ENCODE data around the gene CA12. TPM values are rescaled to one million over a fixed set of nuclear protein-coding genes. Genes with fewer than 3 reads are reported as not detected.

CA12 gene
- total and polyA plus RNA-seq, 2 donors (not counting 1 experiment from before 2014, with no cell fraction given), result not detected

GRCh38 chr15:63382966-63383710 is 1.5 kb upstream of the CA12 start:
- H3K27me3 ChIP-seq (replicated peaks in 1 of 4; ENCODE audit: control extremely low read depth in 1 of 4, control insufficient read depth in 3 of 4, insufficient read depth in 4 of 4, low read length in 3 of 4), result peaks cover 0 to 54% (median 22%) of the 10 kb centered on the region in 4 experiments
- no peaks in the 10 kb centered on the region for H4K20me1 ChIP-seq (ENCODE audit: control insufficient read depth, insufficient read depth, low read length, poor library complexity, severe bottlenecking)
- H3K79me2 ChIP-seq (ENCODE audit: control insufficient read depth, insufficient read depth, low read length), result no peaks in the 10 kb centered on the region
- H3K4me3 ChIP-seq (ENCODE audit: control extremely low read depth in 1 of 5, extremely low read depth in 1 of 5, insufficient read depth in 1 of 5, low read depth in 2 of 5, low read length in 4 of 5), result no peak overlapping the region
- Mint-ChIP-seq H3K4me3 (no peak overlapping the region), H3K9me3 (ENCODE audit: insufficient read depth) (no peaks in the 10 kb centered on the region), H3K27me3 (peaks cover 77% of the 10 kb centered on the region), H3K27ac (no peak overlapping the region), H3K4me1 (peaks cover 11% of the 10 kb centered on the region)
- H3K4me1 ChIP-seq (ENCODE audit: control insufficient read depth in 2 of 2, insufficient read depth in 2 of 2, low read length in 2 of 2), result peaks cover 8 to 11% of the 10 kb centered on the region in 2 donors
- H3K4me2 ChIP-seq (replicated peaks; ENCODE audit: low read depth, low read length, poor library complexity, severe bottlenecking), result no peak overlapping the region
- H3K36me3 ChIP-seq (replicated peaks in 1 of 2; ENCODE audit: control extremely low read depth in 1 of 2, control insufficient read depth in 1 of 2, extremely low read depth in 1 of 2, insufficient read depth in 2 of 2, low read length in 1 of 2), result no peaks in the 10 kb centered on the region
- WGBS (ENCODE audit: insufficient coverage), result 80% methylated on average over 6 of the region's 10 CpGs
- H3K27ac ChIP-seq (ENCODE audit: low read length in 2 of 2), result no peak overlapping the region
- CTCF ChIA-PET, result no interaction called here
- H3K9me3 ChIP-seq (ENCODE audit: control extremely low read depth in 1 of 3, control insufficient read depth in 2 of 3, insufficient read depth in 1 of 3, low read length in 2 of 3), result peaks cover 0 to 5% (median 0%) of the 10 kb centered on the region in 3 donors
- ATAC-seq (ENCODE audit: low read depth), result no peak
- TF ChIP-seq EZH2 (IDR thresholded peaks at IDR 0.05; ENCODE audit: borderline replicate concordance, insufficient read depth, low read depth, low read length, poor library complexity, severe bottlenecking), result no peak
- TF ChIP-seq CTCF (IDR thresholded peaks at IDR 0.05), result no peak
- no peak overlapping the region for H3K9ac ChIP-seq (ENCODE audit: low read length)
- POLR2A ChIA-PET, result no interaction called here
- H2AFZ ChIP-seq (ENCODE audit: insufficient read depth, low read depth, low read length, poor library complexity, severe bottlenecking), result no peak overlapping the region
- no peak for DNase-seq
- intact Hi-C loops (cut with micrococcal nuclease), result no loop called here

- H2AFZ ChIP-seq (ENCODE audit: insufficient read depth, low read depth, low read length, poor library complexity, severe bottlenecking), result no peak overlapping the region
- no peak for ATAC-seq (ENCODE audit: low read depth)
- peaks cover 0 to 2% (median 0%) of the 10 kb centered on the region in 3 donors for H3K9me3 ChIP-seq (ENCODE audit: control extremely low read depth in 1 of 3, control insufficient read depth in 2 of 3, insufficient read depth in 1 of 3, low read length in 2 of 3)
- DNase-seq, result no peak
- no peak overlapping the region for H3K4me3 ChIP-seq (ENCODE audit: control extremely low read depth in 1 of 5, extremely low read depth in 1 of 5, insufficient read depth in 1 of 5, low read depth in 2 of 5, low read length in 4 of 5)
- no peak overlapping the region for H3K9ac ChIP-seq (ENCODE audit: low read length)
- no peak overlapping the region for H3K4me2 ChIP-seq (replicated peaks; ENCODE audit: low read depth, low read length, poor library complexity, severe bottlenecking)
- TF ChIP-seq EZH2 (IDR thresholded peaks at IDR 0.05; ENCODE audit: borderline replicate concordance, insufficient read depth, low read depth, low read length, poor library complexity, severe bottlenecking) (no peak), CTCF (IDR thresholded peaks at IDR 0.05) (no peak)
- no peaks in the 10 kb centered on the region for H3K36me3 ChIP-seq (replicated peaks in 1 of 2; ENCODE audit: control extremely low read depth in 1 of 2, control insufficient read depth in 1 of 2, extremely low read depth in 1 of 2, insufficient read depth in 2 of 2, low read length in 1 of 2)
- 87% methylated on average over 5 of the region's 14 CpGs for WGBS (ENCODE audit: insufficient coverage)
- CTCF ChIA-PET, result no interaction called here
- Mint-ChIP-seq H3K27me3 (peaks cover 67% of the 10 kb centered on the region), H3K4me3 (peak overlapping the region; percentile 51), H3K4me1 (peaks cover 11% of the 10 kb centered on the region), H3K9me3 (ENCODE audit: insufficient read depth) (no peaks in the 10 kb centered on the region), H3K27ac (no peak overlapping the region)
- peaks cover 0 to 56% (median 22%) of the 10 kb centered on the region in 4 experiments for H3K27me3 ChIP-seq (replicated peaks in 1 of 4; ENCODE audit: control extremely low read depth in 1 of 4, control insufficient read depth in 3 of 4, insufficient read depth in 4 of 4, low read length in 3 of 4)
- no peaks in the 10 kb centered on the region for H3K79me2 ChIP-seq (ENCODE audit: control insufficient read depth, insufficient read depth, low read length)
- POLR2A ChIA-PET, result no interaction called here
- H4K20me1 ChIP-seq (ENCODE audit: control insufficient read depth, insufficient read depth, low read length, poor library complexity, severe bottlenecking), result no peaks in the 10 kb centered on the region
- peaks cover 8 to 11% of the 10 kb centered on the region in 2 donors for H3K4me1 ChIP-seq (ENCODE audit: control insufficient read depth in 2 of 2, insufficient read depth in 2 of 2, low read length in 2 of 2)
- intact Hi-C loops (cut with micrococcal nuclease), result no loop called here
- H3K27ac ChIP-seq (ENCODE audit: low read length in 2 of 2), result no peak overlapping the region
These were observed 801 bp downstream of the CA12 start for GRCh38 chr15:63380808-63381282.
